IgD-negative memory B cell (primary cell): Measurements from ENCODE around the gene GOLGA6A. TPM values are rescaled to one million over a fixed set of nuclear protein-coding genes. Genes with fewer than 3 reads are reported as not detected.
A peak's percentile ranks its signal among the peaks of the same experiment; 100 is the strongest.
"Not testable (repeated sequence)": the region's sequence is repeated elsewhere in the genome, so short reads cannot be mapped to it uniquely, and the experiment has no call there.

Source experiments
- H3K27ac Mint-ChIP-seq, 3 donors: one replicate each; pipeline ENCODE4 v1.8.0; 2020 to 2022; ENCODE audit warnings: mild to moderate bottlenecking in 3 of 3, mixed read lengths in 3 of 3, moderate library complexity in 1 of 3
- H3K27me3 Mint-ChIP-seq: one replicate; pipeline ENCODE4 v1.8.0; 2021; ENCODE audit warnings: mixed read lengths
- H3K36me3 Mint-ChIP-seq: one replicate; pipeline ENCODE4 v1.8.0; 2020; ENCODE audit warnings: mild to moderate bottlenecking, mixed read lengths
- H3K4me1 Mint-ChIP-seq, 3 donors: one replicate each; pipeline ENCODE4 v1.8.0; 2020 to 2022; ENCODE audit warnings: mixed read lengths in 3 of 3, mild to moderate bottlenecking in 1 of 3
- H3K4me3 Mint-ChIP-seq, 4 donors: one replicate each; pipeline ENCODE4 v1.8.0; 2020 to 2022; ENCODE audit warnings: mild to moderate bottlenecking in 4 of 4, mixed read lengths in 4 of 4, moderate library complexity in 3 of 4
- H3K9me3 Mint-ChIP-seq, 3 donors: one replicate each; pipeline ENCODE4 v1.8.0; 2020 to 2021; ENCODE audit warnings: mixed read lengths in 3 of 3, mild to moderate bottlenecking in 1 of 3
- polyA plus RNA-seq: library from polyadenylated mRNA; unstranded; fragments of 300-500 nt; fragmentation: Illumina TruSeq; gene quantifications from one replicate; pipeline ENCODE4 v1.2.3, GENCODE V29; 2021

Gene GOLGA6A
- polyA plus RNA-seq, 1 donor from 2014 or later, result not detected

DNA sequence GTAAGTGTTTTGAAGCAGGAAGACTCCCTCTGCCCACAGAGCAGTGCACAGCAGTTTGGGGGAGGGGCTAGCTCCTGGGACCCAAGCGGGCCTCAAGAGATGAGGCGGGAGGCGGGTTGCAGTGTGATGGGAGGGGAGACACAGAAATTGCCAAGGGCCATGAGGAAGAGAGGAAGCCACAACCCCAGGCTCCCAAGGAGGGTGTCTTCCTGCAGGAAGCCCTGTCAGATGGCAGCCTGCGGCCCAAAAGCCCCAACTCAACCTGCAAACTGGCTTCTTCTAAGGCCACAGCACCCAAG is 40.7 kb upstream of the GOLGA6A start:
- H3K36me3 Mint-ChIP-seq, result no peaks in the 10 kb centered on the region
- H3K27ac Mint-ChIP-seq, result peak overlapping the region; percentile 0 to 66 (median 46)
- H3K4me3 Mint-ChIP-seq, result peak overlapping the region in 2 of 4 donors; percentile 39 to 84
- H3K4me1 Mint-ChIP-seq, result peaks cover 27 to 33% (median 29%) of the 10 kb centered on the region in 3 donors
- H3K9me3 Mint-ChIP-seq, result peaks cover 0 to 4% (median 0%) of the 10 kb centered on the region in 3 donors
- peaks cover 6% of the 10 kb centered on the region for H3K27me3 Mint-ChIP-seq

- Mint-ChIP-seq H3K27me3 (peaks cover 6% of the 10 kb centered on the region), H3K9me3 (peaks cover 0 to 8% (median 0%) of the 10 kb centered on the region in 3 donors), H3K4me3 (peak overlapping the region in 2 of 4 donors; percentile 39 to 84), H3K27ac (peak overlapping the region; percentile 0 to 66 (median 46)), H3K4me1 (peaks cover 27 to 33% (median 27%) of the 10 kb centered on the region in 3 donors), H3K36me3 (no peaks in the 10 kb centered on the region)
These were observed 40.2 kb upstream of the GOLGA6A start for GRCh38 chr15:74122403-74123130.

- Mint-ChIP-seq H3K27ac (no peak overlapping the region), H3K9me3 (peaks cover 0 to 8% (median 0%) of the 10 kb centered on the region in 3 donors), H3K4me1 (peaks cover 25 to 33% (median 27%) of the 10 kb centered on the region in 3 donors), H3K27me3 (peaks cover 2% of the 10 kb centered on the region), H3K36me3 (no peaks in the 10 kb centered on the region), H3K4me3 (peak overlapping the region in 1 of 4 donors; percentile 49)
These were observed 39.5 kb upstream of the GOLGA6A start for GRCh38 chr15:74121858-74122257.

- H3K9me3 Mint-ChIP-seq, result peaks cover 0 to 8% (median 0%) of the 10 kb centered on the region in 3 donors
- H3K27me3 Mint-ChIP-seq, result peaks cover 2% of the 10 kb centered on the region
- no peaks in the 10 kb centered on the region for H3K36me3 Mint-ChIP-seq
- peak overlapping the region in 2 of 4 donors; percentile 49 to 58 for H3K4me3 Mint-ChIP-seq
- peak overlapping the region in 2 of 3 donors; percentile 57 to 78 for H3K27ac Mint-ChIP-seq
- H3K4me1 Mint-ChIP-seq, result peaks cover 25 to 33% (median 27%) of the 10 kb centered on the region in 3 donors
These were observed 38.7 kb upstream of the GOLGA6A start for GRCh38 chr15:74121039-74121438.

DNA sequence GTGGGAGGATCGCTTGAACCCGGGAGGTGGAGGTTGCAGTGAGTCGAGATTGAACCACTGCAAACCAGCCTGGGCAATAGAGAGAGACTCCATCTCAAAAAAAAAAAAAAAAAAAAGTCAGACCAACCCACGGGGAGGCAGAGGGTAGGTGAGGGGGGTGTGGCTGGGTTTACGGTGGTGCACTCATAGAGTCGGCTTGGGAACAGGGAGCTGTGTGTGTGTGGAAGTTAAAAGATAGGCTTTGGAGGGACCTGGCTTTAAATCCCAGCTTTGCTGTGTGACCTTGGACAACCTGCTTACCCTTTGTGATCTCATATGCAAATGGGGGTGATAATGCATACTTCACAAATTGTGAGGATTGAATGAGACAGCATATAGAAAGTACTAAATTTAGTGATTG is 38.1 kb upstream of the GOLGA6A start:
- peaks cover 25 to 32% (median 27%) of the 10 kb centered on the region in 3 donors for H3K4me1 Mint-ChIP-seq
- H3K4me3 Mint-ChIP-seq, result no peak overlapping the region
- peaks cover 0 to 8% (median 0%) of the 10 kb centered on the region in 3 donors for H3K9me3 Mint-ChIP-seq
- H3K27me3 Mint-ChIP-seq, result peaks cover 2% of the 10 kb centered on the region
- peak overlapping the region in 1 of 3 donors; percentile 57 for H3K27ac Mint-ChIP-seq
- H3K36me3 Mint-ChIP-seq, result no peaks in the 10 kb centered on the region

DNA sequence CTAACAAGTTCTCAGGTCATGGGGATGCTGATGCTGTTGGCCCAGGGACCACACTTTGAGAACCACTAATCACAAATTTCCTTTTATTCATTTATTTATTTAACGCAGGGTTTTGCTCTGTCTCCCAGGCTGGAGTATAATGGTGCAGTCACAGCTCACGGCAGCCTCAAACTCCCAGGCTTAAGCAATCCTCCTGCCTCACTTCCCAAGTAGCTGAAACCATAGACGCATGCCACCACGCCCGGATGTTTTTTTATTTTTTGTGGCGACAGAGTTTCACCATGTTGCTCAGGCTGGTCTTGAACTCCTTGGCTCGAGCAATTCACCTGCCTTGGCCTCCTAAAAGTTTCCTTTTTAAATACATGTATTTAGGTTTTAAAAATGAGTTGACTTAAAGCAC is 27.4 kb upstream of the GOLGA6A start:
- Mint-ChIP-seq H3K4me3 (no peak overlapping the region), H3K4me1 (no peaks in the 10 kb centered on the region), H3K27me3 (peaks cover 3% of the 10 kb centered on the region), H3K27ac (no peak overlapping the region), H3K9me3 (no peaks in the 10 kb centered on the region), H3K36me3 (no peaks in the 10 kb centered on the region)

DNA sequence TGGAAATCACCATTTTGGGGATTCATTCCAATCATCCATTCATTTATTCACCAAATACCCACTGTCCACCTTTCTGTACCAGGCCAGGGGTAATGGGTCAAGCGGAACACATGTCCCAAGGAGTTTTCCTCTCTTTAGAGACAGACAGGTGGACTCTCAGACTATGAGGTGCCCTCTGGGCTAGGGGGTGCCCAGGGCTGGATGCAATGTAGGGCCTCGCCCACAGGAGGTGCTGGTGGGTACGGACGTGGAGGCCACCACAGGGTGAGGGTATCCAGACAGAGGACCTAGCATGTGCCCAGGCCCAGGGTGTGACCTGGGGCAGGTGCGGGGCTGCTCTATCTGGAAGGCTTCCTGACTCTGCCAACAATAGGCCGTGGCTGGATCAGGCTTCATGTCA is 26.3 kb upstream of the GOLGA6A start:
- H3K4me3 Mint-ChIP-seq, H3K4me1 Mint-ChIP-seq, H3K27ac Mint-ChIP-seq, H3K27me3 Mint-ChIP-seq, H3K36me3 Mint-ChIP-seq, H3K9me3 Mint-ChIP-seq: not testable (repeated sequence)

GRCh38 chr15:74108111-74108510 is 25.8 kb upstream of the GOLGA6A start:
- H3K9me3 Mint-ChIP-seq, result no peaks in the 10 kb centered on the region
- H3K36me3 Mint-ChIP-seq, result no peaks in the 10 kb centered on the region
- no peak overlapping the region for H3K27ac Mint-ChIP-seq
- H3K4me1 Mint-ChIP-seq, result no peaks in the 10 kb centered on the region
- H3K27me3 Mint-ChIP-seq, result peaks cover under 1% of the 10 kb centered on the region
- no peak overlapping the region for H3K4me3 Mint-ChIP-seq

DNA sequence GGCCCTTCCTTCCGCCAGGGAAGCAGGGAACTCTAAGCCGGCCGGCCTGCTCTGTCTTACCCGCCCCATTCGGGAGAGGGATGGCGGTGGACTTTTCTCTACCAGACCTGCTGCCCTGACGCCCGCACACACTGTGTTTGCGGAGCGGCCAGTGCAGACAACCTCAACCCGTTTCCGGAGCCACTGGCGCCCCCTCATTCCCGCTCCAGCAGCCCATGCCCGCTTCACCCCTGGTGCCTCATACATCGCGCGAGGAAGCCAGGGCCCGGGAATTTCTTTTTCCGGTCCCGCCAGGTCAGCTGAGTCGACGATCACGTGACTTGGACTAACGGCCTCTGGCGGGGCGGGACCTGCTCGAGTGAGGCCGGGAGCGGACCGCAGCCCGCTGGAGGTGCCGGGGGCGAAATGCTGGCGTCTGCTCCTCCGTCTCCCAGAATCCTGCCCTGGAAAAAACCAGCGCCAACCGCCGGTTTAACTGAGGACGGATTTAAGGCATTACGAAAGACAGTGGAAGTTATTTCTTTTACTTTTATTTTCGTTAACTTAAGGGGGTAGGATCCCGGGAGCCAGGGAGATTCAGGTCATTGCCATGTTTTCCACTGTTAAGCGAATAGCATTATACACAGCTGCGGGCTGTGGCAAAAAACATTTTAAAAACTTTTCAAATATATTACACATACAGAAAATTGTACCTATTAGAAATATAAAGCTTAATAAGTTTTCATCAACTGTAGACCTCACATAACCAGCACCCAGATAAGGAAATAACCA is 17.8 kb upstream of the GOLGA6A start:
- not testable (repeated sequence) for H3K27me3 Mint-ChIP-seq, H3K9me3 Mint-ChIP-seq, H3K36me3 Mint-ChIP-seq, H3K4me1 Mint-ChIP-seq
- H3K27ac Mint-ChIP-seq, result peak overlapping the region in 2 of 3 donors; percentile 77 to 78
- H3K4me3 Mint-ChIP-seq, result peak overlapping the region; percentile 79 to 93 (median 90)

- H3K4me3 Mint-ChIP-seq, H3K27ac Mint-ChIP-seq, H3K9me3 Mint-ChIP-seq, H3K36me3 Mint-ChIP-seq, H3K4me1 Mint-ChIP-seq, H3K27me3 Mint-ChIP-seq: not testable (repeated sequence)
These were observed 14.6 kb upstream of the GOLGA6A start for GRCh38 chr15:74096753-74097474.

- H3K9me3 Mint-ChIP-seq, H3K27me3 Mint-ChIP-seq, H3K36me3 Mint-ChIP-seq, H3K27ac Mint-ChIP-seq, H3K4me1 Mint-ChIP-seq, H3K4me3 Mint-ChIP-seq: not testable (repeated sequence)
These were observed 13.3 kb upstream of the GOLGA6A start for GRCh38 chr15:74095610-74096009.

DNA sequence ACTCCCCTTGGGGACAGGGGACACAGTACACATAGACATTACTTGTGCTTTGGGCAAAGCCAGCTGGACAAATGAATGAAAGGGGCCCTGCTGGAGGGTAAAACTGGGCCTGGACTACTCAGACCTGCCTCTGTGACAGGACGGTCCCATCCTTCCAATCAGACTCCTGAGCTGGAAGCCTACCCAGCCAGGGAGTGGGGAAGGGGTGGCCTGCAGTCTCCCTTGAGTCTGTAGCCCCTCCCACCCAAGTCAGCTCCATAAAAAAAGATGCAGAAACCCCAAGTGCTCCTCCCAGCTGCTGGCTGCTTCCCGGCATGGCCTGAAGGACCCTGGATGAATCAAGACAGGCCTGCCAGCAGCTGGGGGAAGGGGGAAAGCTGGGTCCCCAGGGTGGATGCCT is 12.2 kb upstream of the GOLGA6A start:
- H3K4me3 Mint-ChIP-seq, H3K27me3 Mint-ChIP-seq, H3K36me3 Mint-ChIP-seq, H3K4me1 Mint-ChIP-seq, H3K27ac Mint-ChIP-seq, H3K9me3 Mint-ChIP-seq: not testable (repeated sequence)

GRCh38 chr15:74075781-74076180 is 6.6 kb downstream of the GOLGA6A start:
- not testable (repeated sequence) for H3K27me3 Mint-ChIP-seq, H3K36me3 Mint-ChIP-seq, H3K9me3 Mint-ChIP-seq, H3K27ac Mint-ChIP-seq, H3K4me1 Mint-ChIP-seq, H3K4me3 Mint-ChIP-seq

- not testable (repeated sequence) for H3K27me3 Mint-ChIP-seq, H3K4me3 Mint-ChIP-seq, H3K27ac Mint-ChIP-seq, H3K4me1 Mint-ChIP-seq, H3K9me3 Mint-ChIP-seq, H3K36me3 Mint-ChIP-seq
These were observed 9.6 kb downstream of the GOLGA6A start for GRCh38 chr15:74072614-74073337.

GRCh38 chr15:74072132-74072531 is 10.2 kb downstream of the GOLGA6A start:
- not testable (repeated sequence) for H3K9me3 Mint-ChIP-seq, H3K4me3 Mint-ChIP-seq, H3K4me1 Mint-ChIP-seq, H3K36me3 Mint-ChIP-seq, H3K27me3 Mint-ChIP-seq, H3K27ac Mint-ChIP-seq
